ENCODE data around the gene CCDC121.

Gene CCDC121

GRCh38 chr2:27583390-27583915 lies 45.4 kb downstream of the CCDC121 start:
- ChIA-PET CTCF (no interaction called here), POLR2A (interaction anchor here (1.0 to 1.3 kb wide), 2 partner anchors 10 to 24 kb away, joined by 5 to 6 read pairs; no protein-coding TSS in a partner anchor)
- TF ChIP-seq NFRKB (IDR thresholded peaks at IDR 0.05): no peak
- TF ChIP-seq SP1 (IDR thresholded peaks at IDR 0.05): no peak
- peak; percentile 9 for TF ChIP-seq L3MBTL2 (conservative IDR thresholded peaks at IDR 0.05)
- TF ChIP-seq HDGF (IDR thresholded peaks at IDR 0.05; ENCODE audit: borderline replicate concordance): no peak
- DNase-seq (ENCODE audit: extremely low spot score): no peak

GRCh38 chr2:27582695-27583389 lies 46.0 kb downstream of the CCDC121 start, which contains the start of gene ZNF512:
Gene ZNF512, plus strand, starts transcription at chr2:27583042. Its CDS starts 71 bp downstream, at chr2:27583113.
- TF ChIP-seq HDGF (IDR thresholded peaks at IDR 0.05; ENCODE audit: borderline replicate concordance) (no peak), ELF4 (IDR thresholded peaks at IDR 0.05) (peak; percentile 58; the same call in 1 of the 2 replicates), L3MBTL2 (conservative IDR thresholded peaks at IDR 0.05) (peak; percentile 88)
- POLR2A ChIA-PET: interaction anchor here (0.6 to 1.3 kb wide), 9 partner anchors 9 to 153 kb away, joined by 3 to 6 read pairs (median 5); partner anchors contain the start of genes CCDC121 and GPN1
- peak; percentile 98 for DNase-seq (ENCODE audit: extremely low spot score)
- CTCF ChIA-PET: no interaction called here

- POLR2A ChIA-PET: interaction anchor here (0.9 to 1.3 kb wide), 8 partner anchors 8 to 151 kb away, joined by 4 to 6 read pairs (median 5); partner anchors contain the start of genes CCDC121 and GPN1
- CTCF ChIA-PET: no interaction called here
- TF ChIP-seq PKNOX1 (IDR thresholded peaks at IDR 0.05) (no peak), HDGF (IDR thresholded peaks at IDR 0.05; ENCODE audit: borderline replicate concordance) (peak; percentile 57; the same call in 1 of the 2 replicates)
- no peak for DNase-seq (ENCODE audit: extremely low spot score)
Measured at GRCh38 chr2:27582129-27582694, 46.6 kb downstream of the CCDC121 start.

- TF ChIP-seq HDGF (IDR thresholded peaks at IDR 0.05; ENCODE audit: borderline replicate concordance) (no peak), NFRKB (IDR thresholded peaks at IDR 0.05) (no peak), BHLHE40 (IDR thresholded peaks at IDR 0.05; ENCODE audit: borderline replicate concordance) (no peak), CTBP1 (IDR thresholded peaks at IDR 0.05; ENCODE audit: borderline replicate concordance) (no peak), ELF4 (IDR thresholded peaks at IDR 0.05) (no peak), LEF1 (IDR thresholded peaks at IDR 0.05; ENCODE audit: borderline replicate concordance) (no peak), FOXK2 (IDR thresholded peaks at IDR 0.05) (no peak), SUZ12 (IDR thresholded peaks at IDR 0.05) (no peak), ZNF384 (IDR thresholded peaks at IDR 0.05) (no peak), FOXM1 (IDR thresholded peaks at IDR 0.05; ENCODE audit: borderline replicate concordance) (no peak), FOXA1 (IDR thresholded peaks at IDR 0.05) (no peak), ARNT (IDR thresholded peaks at IDR 0.05) (no peak), SP1 (IDR thresholded peaks at IDR 0.05) (no peak), L3MBTL2 (conservative IDR thresholded peaks at IDR 0.05) (no peak), TARDBP (IDR thresholded peaks at IDR 0.05) (no peak), PKNOX1 (IDR thresholded peaks at IDR 0.05) (no peak)
- ChIA-PET CTCF (no interaction called here), POLR2A (no interaction called here)
- DNase-seq (ENCODE audit: extremely low spot score): no peak
Measured at GRCh38 chr2:27581417-27582128, 47.2 kb downstream of the CCDC121 start.

Data from HEK293T (cell line).